Posterior cingulate gyrus (tissue), 11 donors: ENCODE measurements around the gene PFKFB3.
A peak's percentile ranks its signal among the peaks of the same experiment; 100 is the strongest.
"Not testable (repeated sequence)": the region's sequence is repeated elsewhere in the genome, so short reads cannot be mapped to it uniquely, and the experiment has no call there.

Experiments used
- DNase-seq, 10 donors: peaks; one replicate each; pipeline versions ENCODE4 v3.0.0 to v3.0.0-alpha.2; 2020 to 2021; ENCODE audit warnings: mixed read lengths in 3 of 10
- intact Hi-C: fragments of 100-400 bp; cut with DNase I; formaldehyde crosslinking; loops from one replicate; pipeline ENCODE4 v1.15.1; 2023

PFKFB3 gene

GRCh38 chr10:6256439-6256838, 53.7 kb downstream of the PFKFB3 start:
- intact Hi-C loops: no loop called here
- no peak for DNase-seq

DNA sequence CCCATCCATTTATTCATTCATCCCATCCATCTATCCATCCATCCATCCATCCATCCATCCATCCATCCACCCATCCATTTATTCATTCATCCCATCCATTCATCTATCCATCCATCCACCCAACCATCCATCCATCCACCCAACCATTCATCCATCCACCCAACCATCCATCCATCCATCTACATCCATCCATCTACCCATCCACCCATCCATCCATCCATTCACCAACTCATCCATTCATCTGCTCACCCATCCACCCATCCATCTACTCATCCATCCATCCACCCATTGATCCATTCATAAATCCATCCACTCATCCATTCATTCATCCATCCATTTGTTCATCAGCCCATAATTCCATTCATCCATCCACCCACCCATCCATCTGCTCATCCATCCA, 56.4 kb downstream of the PFKFB3 start:
- DNase-seq: no peak
- intact Hi-C loops: no loop called here

DNA sequence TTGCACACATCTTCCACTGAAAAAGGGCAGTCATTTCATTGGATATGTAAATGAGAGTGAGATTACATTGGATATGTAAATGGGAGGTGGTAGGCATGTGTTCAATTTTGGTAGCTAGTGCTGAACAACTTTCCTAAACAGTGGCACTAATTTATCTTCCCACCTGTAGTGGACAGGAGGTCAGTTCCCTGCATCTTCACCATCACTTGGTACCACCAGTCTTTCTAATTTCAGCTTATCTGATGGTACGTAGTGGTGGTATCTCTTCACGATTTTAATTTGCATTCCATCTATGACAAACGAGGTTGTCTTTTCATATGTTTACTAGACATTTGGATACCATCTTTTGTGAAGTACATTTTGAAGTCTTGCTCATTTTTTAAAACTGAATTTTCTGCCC, 58.1 kb downstream of the PFKFB3 start:
- intact Hi-C loops: no loop called here
- DNase-seq: no peak

GRCh38 chr10:6267941-6268340, 65.2 kb downstream of the PFKFB3 start:
- intact Hi-C loops: no loop called here
- DNase-seq: no peak

GRCh38 chr10:6269432-6269831, 66.7 kb downstream of the PFKFB3 start:
- intact Hi-C loops: no loop called here
- DNase-seq: no peak

DNA sequence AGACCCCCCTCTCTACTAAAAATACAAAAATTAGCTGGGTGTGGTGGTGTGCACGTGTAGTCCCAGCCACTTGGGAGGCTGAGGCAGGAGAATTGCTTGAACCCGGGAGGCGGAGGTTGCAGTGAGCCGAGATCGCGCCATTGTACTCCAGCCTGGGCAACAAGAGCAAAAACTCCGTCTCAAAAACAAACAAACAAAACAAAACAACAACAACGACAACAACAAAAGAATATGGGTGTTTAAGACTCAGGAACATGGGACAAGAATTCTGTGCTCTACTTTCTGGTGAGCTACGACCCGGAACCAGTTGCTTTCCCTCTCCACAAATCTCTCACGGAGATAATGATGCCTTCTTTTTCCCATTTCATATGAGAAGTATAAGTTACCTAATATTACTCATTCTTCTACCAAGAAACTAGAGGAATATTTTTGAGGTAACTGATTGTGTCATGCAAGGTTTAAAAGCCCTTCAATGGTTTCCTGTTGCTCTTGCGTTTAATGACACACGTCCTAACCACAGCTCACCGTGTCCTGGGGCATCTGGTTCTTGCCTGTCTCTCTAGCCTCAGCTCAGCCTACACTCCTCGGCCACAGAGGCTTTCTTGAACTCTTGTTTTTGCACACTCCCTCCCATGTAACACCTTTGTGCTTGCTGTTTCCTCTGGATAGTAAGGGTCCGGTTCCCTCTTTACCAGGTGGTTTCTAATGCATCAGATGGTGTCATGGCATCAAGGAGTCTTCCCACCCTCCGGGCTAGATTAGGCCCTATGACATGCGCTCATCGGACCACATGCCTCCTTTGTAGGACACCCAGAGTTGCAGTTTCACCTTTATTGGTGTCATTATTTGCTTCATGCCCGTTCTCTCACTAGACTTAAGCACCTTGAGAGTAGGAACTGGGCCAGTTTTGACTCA, 67.5 kb downstream of the PFKFB3 start:
- intact Hi-C loops: no loop called here
- DNase-seq: no peak

DNA sequence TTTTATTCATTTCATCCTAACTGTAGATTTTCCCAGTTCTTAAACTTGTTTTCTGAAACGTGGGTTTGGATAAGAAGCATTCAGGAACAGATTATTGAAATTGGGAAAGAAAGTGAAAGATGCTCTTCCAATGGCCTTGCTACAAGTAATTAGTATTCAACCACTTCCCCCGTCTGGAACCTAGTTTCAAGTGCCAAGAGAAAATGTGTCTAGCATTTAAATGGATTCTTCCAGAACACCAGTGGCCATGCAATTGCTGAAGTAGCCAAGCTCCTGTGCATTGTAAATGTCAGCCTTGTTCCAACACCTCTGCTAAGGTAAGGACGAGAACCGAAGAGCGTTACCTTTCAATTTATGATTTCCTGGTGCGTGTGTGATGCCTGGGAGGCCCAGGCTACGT, 68.2 kb downstream of the PFKFB3 start:
- intact Hi-C loops: no loop called here
- DNase-seq: no peak

GRCh38 chr10:6271663-6272062, 68.9 kb downstream of the PFKFB3 start:
- intact Hi-C loops: no loop called here

DNA sequence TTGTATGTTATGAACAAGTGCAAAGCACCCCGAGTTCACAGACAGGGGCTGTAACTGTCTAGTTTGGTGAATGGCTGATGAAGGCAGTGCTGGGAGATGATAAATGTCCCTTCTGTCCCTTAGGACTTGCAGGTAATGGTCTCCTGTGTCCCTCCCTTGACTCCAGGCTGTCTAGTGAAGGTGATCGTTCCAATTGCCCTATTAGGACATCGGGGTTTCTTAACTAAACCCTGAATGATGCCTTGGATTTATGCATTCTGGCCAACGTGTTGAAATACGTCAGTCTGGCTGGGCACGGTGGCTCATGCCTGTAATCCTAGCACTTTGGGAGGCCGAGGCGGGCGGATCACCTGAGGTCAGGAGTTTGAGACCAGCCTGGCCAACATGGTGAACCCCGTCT, 69.4 kb downstream of the PFKFB3 start:
- intact Hi-C loops: no loop called here
- DNase-seq: no peak

More at GRCh38 chr10:6271663-6272062, 68.9 kb downstream of the PFKFB3 start:
- no peak for DNase-seq

GRCh38 chr10:6273351-6273750, 70.6 kb downstream of the PFKFB3 start:
- DNase-seq: no peak
- intact Hi-C loops: no loop called here

DNA sequence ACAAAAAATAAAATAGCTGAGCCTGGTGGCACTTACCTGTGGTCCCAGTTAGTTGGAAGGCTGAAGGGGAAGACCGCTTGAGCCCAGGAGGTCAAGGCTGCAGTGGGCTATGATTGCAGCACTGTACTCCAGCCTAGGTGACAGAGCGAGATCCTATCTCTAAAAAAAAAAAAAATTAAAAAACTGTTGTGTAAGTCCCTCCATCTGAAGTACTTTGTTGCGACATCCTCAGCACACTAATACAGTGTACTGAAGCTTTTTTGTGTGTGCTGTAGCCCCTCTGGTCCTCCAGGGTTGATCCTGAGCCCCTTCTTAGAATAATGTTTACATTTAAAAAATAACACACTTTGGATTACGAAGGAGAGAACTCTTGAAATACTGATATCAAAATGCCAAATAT, 71.3 kb downstream of the PFKFB3 start:
- intact Hi-C loops: no loop called here
- no peak for DNase-seq

DNA sequence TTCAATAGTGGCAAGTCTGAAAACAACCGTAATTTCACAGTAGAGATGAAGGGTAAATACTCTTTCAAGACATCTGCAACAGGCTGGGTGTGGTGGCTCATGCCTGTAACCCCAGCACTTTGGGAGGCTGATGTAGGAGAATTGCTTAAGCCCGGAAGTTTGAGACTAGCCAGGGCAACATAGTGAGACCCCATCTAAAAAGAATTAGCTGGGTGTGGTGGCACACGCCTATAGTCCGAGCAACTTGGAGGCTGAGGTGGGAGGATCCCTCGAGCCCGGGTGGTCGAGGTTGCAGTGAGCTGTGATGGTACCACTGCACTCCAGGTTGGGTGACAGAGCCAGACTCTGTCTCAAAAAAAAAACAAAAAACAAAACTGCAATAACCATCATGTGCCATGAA, 71.8 kb downstream of the PFKFB3 start:
- intact Hi-C loops: no loop called here
- DNase-seq: no peak

DNA sequence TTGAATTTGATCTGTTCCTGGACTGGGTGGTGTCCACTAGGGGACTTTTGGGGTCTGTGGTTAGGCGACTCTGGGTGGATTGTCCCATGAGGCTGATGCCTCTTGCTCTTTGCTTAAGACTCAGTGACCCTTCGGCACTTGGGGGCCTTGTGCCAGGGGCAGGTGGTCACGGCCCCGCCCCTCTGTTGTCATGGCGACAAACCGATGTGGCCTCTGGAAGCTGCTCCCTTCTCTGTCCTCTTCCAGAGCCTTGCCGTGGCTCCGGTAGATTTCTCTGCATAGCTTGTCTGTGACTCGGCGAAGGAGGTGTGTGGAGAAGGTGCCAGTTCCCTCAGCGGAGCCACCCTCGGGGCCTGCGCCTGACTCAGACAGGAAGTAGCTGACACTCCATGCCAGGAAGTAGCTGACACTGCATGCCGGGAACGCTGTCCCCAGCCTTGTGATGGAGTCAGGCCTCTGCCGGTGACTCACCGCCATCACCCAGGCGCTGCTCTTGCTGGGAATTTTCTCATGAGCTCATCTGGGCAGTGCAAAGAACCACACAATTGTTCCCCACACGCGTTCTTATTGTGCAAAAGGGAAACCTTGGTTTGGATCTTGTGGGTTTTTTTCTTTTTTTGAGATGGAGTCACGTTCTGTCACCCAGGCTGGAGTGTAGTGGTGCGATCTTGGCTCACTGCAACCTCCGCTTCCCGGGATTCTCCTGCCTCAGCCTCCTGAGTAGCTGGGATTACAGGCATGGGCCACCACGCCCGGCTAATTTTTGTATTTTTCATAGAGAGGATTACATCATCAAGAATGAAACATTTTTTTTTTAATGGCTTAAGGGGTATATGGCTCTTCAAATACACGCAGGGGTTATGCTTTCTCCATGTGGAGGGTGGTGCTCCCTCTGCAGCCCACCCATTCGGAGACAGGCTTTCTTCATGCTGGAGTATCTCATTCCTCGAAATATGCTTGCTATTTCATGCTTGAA, 72.6 kb downstream of the PFKFB3 start:
- intact Hi-C loops: no loop called here
- DNase-seq: peak; percentile 40 to 96 (median 78)

- intact Hi-C loops: no loop called here
- no peak for DNase-seq
These were observed 73.6 kb downstream of the PFKFB3 start for GRCh38 chr10:6276356-6276755.

DNA sequence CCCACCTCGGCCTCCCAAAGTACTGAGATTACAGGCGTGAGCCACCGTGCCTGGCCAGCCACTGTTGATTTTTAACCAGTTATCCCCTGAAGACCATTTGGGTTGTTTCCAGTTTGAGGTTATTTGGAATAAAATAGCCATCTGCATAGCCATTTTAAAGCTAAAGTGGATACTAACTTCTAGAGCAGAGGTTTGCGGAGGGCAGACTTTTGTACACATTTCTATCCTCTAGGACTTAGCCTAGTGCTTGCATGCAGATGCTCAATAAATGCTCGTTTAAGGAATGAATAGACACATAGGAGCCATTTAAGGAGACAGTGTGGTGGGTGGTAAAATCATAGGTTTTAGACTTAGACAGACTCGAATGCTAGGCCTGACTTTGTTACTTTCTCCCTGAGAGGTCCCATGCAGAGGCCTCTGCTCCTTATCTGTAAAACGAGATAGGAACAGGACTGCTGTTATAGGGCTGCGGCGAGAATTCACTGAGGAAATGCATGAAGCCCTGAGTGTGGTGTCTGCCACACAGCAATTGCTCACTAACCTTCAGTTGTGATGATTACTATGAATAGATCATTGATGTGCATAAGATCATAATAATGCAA, 75.9 kb downstream of the PFKFB3 start:
- intact Hi-C loops: no loop called here
- no peak for DNase-seq

DNA sequence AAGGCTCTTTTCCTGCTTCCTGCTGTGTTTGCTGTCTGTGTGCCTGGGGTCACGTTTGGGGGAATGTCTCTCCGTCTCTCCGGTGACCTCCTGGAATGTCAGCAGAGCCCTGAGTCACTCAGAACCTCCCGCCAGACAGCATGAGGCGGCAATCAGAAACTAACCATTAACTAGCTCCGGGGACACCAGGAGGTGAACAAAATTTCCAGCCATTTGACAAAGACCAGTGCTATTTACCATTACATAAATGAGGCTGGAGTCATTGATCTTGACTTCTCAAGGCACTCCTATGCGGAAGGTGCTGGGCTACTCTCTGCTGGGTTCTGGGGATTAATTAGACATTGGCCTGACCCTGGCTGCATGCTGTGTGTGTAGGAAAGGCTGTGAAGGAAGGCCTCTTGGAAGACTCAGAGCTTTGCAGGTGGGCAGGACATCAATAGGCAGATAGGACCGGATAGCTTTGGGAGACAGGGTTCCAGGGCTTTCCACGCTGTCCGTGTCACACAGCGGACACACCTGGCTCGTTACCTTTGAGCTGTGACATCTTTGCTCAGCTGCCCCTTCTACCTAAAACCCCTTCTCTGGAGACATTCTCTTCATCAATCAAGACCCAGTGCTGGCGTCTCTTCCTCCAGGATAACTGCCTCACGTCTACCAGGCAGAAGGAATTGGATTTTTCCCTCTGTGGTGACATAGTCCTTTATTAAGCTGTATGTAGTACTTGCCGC, 77.0 kb downstream of the PFKFB3 start:
- intact Hi-C loops: no loop called here
- DNase-seq: no peak

- no peak for DNase-seq
- intact Hi-C loops: no loop called here
These were observed 77.6 kb downstream of the PFKFB3 start for GRCh38 chr10:6280291-6280690.

DNA sequence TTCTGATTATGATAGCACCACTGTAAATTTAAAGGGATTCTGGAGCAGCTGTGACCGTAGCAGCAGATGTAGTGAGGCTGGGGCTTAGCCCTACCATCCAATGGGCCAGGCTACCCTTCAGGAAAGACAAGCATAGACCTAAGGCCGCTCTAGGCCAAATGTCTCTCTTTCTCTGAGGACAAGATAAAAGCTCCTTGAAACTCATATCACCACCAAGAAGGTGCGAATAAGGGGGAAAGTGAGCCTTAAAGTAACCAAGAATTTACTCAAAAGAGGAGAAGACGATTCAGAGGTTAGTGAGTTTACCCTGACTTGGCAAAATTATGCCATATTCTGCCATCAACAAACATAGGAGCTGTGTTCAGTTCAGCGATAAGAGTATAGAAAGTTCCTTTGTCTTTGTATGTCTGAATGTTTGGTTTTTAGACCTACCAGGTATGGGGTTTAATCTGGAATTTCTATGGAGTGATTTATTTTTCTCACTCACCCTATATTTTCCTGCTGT, 79.8 kb downstream of the PFKFB3 start:
- no peak for DNase-seq
- intact Hi-C loops: no loop called here

DNA sequence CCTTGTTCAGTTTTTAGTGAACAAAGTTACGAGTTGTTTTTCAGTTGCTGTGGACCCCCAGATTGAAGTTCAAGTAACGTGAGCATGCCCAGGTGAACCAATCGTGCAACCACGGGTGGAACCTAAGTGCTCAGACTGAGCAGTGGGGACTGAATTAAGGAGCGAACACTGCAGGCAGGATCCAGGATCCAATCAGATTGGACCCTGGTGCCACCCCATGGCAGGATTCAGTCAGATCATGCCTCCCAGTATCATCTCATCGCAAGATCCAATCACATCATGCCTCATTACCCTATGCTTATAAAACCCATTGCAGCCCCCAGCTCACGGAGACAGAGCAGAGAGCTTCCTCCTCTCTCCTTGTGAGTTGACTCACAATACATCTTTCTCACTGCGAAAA, 80.9 kb downstream of the PFKFB3 start:
- intact Hi-C loops: no loop called here
- peak in 1 of 10 donors; percentile 32 for DNase-seq

- DNase-seq, intact Hi-C loops: not testable (repeated sequence)
These were observed 87.9 kb downstream of the PFKFB3 start for GRCh38 chr10:6290621-6291020.
